T-helper 9 cell (primary cell): ENCODE results near the gene SV2C.
A peak's percentile ranks its signal among the peaks of the same experiment; 100 is the strongest.

Source experiments
- DNase-seq: peaks from one replicate; pipeline ENCODE4 v3.0.0-alpha.2; 2020

The SV2C gene

DNA sequence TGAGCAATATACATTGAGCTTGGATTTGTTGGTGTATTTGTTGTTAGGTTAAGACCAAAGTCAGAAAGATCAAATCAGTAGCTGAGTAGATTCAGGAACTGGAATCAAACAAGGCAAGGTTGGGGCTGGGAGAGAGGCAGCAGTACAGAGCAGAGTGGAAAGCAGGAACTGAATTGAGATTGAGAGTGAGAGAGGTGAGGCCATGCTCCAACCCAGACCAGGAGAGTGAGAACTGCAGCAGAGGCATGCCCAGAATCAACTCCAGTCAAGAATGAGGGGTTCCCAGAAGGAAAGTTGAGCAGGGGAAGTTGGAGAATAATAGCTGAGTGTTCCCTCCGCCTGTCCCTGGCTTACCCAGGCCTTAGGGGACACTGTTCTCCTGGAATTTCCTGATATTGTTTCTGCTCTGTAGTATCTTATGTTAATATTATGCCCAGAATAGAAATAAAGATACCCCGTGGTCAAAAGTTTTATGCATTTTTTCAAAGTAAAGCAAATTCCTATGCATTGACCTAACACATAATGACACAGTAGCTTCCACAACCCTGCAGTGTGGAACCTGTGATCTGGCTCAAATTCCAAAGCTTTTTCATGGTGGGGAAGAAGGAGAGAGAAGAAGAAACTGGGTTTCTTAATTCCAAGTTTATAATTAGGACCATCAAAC lies 82.7 kb downstream of the SV2C start:
- no peak for DNase-seq

DNA sequence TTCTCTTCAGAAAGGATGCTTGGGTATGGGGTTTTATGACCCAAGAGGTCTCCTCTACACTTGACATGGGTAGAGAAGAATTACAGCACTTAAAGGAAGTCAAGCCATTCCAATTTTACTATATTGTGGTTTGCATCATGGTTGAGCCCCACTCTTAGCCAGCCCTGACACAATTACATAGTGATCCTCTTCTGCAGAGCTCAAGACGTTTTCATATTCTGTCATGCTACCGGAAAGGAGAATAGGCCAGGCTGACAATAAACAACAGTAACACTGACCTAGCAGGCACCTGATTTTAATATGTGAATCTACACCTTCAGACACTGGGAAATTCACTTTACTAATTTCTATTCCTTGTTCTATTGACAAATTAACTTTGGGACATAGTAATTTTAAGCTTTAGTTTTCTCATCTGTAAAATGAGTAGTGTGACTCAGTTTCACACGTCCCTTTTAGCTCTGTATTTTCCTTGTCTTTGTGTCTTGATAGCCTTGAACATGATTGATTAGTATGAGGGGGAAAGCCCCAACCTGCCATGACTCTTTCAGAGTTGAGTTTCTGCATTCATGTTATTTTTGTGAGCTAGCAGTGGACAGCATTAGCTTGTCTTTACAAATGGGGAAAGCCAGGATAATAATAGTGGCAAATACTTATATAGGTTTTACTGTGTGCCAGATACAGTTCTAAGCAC lies 83.8 kb downstream of the SV2C start:
- no peak for DNase-seq

DNA sequence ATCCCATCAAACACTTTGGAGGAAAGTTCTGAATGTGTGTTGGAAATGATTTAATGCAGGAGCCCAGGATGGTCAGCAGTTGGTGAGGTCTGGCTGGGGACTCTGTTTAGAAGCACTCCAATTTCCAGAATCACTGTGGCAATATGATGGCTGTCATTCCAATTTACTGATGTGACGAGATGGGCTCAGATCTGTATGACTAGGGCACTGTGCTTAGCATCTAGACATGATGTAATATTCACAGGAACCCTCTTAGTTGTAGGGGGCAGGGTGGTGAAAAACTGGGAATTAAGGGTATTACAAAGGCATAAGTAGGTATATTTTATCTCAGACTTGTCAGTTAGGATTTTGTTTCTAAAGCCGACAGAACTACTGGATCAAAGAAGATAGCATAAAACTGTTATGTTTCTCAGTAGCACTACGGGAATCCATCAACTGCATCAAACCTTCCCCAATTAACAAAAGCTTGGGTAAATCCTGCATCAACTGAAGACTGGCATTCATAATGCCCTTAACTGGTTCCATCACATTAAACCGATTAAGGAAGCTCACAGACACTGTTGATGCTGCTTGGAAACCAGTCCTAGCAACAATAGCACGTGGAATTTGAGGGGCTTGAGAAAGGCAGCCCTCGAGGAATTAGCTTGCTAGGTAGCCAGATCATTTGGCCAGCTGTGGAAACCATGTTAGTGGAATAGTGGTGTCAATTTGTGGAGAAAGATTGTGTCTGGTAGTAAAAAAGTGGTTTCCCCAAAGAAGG lies 86.1 kb downstream of the SV2C start:
- DNase-seq, result no peak

DNA sequence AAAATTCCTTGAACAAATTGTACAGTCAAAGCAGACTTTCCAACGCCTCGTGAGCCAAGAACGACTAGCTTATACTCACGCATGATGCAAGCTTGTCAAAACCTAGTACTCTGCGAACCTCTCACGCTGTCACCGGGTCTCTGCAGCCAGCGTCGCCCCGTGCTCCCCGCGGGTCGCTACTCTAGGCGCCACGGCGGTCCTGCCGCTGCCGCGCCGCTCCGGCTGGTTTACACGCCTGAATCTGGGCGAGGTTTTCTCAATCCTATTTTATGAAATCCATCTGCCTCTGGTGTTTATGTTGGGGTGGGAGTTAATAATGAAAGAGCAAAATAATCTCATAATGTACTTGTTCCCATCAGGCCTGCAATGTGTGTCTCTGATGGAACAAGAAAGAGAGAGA lies 90.9 kb downstream of the SV2C start:
- DNase-seq, result no peak

DNA sequence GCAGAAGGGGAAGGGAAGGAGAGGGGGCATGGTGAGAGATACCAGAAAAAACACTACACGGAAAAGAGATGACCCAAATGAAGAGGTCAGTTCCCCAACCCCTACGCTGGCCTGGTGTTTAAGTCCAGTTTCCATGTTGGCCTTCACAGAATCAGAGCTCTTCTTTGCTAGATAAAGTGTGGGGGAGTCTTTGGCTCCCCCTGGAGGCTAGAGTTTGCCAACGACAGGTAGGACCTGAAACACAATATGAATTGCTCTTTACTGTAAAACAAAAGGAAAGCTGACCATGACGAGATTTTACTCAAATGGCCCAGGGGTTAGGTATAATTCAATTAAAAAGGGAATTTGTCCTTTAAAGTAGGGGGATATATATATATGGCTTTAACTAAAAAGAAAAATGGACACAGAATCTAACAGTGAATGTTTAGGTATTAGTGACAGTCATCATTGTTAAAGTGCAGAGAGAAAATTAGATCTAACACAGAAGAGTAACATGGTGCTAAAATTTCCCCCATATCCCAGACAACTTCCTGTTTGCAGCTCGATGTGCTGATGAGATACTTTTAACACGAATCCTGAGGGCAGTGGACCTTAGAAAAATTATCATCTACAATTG lies 92.0 kb downstream of the SV2C start:
- peak; percentile 34 for DNase-seq

DNA sequence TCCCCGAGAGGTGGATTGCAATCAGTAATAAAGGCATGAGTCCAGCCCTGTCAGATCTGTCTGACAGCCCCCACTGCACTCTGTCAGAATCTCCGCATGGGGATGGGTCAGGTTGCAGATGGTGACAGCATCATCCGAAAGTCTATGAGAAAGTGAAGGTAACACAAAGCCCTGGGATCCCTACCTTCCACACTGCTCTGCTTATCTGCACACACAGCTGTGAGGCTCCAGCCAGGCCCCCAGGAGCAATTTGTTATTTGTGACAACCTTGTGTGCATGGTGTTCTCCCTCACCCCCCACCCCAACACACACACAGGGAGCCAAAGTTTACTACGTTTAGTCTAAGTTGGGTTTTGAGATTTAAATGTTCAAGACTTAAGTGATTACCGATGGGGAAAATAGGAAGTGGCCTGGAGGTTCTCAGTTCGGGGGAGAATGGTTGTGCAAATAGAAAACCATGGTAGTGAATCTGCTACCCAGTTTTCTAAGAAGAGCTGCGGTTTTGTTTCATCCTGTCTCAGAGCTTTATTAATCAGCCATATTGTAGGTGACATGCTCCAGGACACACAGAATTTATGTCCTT lies 92.7 kb downstream of the SV2C start:
- DNase-seq, result no peak

DNA sequence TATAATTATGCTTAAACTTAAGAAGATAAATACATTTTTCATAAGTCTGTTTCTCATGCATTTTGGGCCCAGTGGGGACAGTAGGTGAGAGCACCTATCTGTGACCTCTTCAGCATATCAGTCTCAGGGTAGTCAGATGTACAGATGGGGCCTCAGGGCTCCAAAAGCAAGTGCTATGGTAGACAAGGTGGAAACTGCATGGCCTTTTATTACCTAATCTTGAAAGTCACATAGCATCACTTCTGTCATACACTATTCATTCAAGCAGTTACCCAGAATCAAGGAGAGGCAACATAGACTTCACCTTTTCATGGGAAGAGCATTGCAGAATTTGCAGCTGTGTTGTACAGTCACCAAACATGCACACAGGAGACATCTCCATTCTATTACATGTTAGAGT lies 94.8 kb downstream of the SV2C start:
- DNase-seq, result no peak

DNA sequence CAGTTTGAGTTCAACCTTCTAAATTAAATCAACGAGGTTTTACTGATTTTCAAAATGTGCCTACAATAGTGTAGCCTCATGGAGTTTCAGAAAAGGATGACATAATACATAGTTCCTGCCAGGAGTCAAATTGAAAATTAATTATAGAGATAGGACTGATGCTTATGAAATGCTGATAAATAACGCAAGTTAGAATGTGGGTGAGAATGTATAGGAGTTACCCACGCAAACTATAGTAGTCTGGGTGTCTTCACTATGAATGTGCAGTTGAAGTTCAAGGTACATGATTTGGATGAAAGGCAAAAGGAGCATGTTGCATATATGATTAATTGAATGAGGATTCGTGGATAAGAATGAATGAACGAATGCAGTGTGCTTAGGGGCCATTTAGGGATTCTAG lies 95.7 kb downstream of the SV2C start:
- no peak for DNase-seq

DNA sequence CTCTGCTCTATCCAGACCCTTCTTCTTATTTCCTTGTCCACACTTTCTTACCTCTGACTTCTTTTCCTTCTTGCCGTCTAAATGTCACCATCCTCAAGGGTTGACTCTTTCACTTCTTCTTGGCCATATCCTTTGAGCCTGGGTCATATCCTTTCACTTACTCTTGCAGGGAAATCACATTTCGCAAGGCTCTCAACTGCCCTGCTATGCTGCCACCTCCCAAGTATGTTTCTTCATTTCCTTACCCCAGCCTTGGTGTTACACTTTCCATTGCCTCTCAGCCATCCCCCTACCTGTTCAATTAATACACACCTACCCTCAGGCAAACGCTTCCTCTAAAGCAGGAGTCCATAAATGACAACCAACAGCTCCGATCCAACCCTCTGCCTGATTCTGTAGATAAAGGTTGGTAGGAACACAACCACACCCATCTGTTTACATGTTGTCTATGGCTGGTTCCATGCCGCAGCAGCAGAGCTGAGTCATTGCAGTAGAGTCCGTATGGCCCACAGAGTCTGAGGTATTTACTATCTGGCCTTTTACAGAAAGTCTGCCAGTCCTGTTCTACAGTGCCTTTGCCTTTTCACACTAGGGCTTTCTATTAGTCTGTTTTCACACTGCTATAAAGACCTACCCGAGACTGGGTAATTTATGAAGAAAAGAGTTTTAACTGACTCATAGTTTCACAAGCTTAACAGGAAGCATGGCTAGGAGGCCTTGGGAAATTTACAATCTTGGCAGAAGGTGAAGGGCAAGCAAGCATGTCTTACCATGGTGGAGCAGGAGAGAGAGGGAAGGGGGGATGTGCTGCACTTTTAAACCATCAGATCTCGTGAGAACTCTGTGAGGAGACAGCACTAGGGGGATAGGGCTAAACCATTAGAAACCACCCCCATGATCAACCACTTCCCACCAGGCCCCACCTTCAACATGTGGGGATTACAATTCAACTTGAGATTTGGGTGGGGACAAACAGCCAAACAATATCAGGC lies 97.9 kb downstream of the SV2C start:
- DNase-seq, result no peak

DNA sequence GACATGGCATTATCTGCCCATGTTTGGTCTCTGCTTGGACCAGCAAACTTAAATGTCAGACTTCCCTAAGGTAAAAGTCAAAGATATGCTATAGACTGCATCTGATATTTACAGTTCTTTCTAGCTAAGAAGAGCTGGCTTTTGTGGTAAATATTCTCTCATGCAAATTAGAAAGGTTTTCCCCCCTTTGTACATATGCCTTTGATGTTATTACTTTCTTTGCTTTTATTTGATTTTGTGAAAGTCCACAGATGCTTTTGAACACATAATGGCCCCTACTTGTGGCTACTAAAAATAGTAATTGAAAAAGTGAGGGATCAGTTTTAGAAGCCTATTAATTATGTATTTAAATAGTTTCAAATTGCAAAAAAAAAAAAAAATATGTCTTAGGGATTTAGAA lies 104.2 kb downstream of the SV2C start:
- no peak for DNase-seq

DNA sequence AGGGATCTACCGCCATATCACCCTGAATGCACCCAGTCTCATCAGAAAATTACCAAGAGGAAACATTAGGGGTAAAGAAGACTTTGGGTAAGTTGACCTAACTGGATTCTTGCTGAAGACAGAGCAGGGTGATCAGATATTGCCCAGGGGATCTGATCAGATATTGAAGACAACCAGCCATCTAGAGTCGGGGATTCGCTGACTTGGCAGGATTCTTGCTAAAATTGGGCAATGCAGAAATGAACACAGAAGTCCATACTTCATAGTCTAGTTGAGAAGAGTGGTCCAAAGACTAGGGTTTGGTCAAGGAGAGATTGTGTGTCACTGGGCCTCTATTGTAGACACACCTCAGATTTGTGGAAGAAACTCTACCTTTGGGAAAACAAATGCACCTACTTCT lies 107.2 kb downstream of the SV2C start:
- DNase-seq, result no peak

DNA sequence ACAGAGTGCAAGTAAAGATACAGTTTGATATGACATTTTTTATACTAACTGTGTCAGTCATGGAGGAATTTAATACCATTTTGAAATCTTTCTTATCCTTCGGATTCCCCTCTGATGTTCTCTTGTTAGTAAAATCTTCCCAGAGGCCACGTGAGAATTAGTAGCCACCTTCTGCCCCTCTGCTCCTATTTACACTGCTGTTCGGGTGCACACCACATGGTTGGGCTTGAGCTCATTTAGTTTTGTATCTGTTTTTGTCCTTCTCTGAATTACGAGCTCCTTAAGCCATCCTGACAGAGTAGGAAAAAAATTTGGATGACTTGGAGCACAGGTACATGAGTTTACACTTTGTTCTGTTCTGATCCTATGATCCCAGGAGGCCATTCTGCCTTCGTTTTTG lies 109.7 kb downstream of the SV2C start:
- no peak for DNase-seq

DNA sequence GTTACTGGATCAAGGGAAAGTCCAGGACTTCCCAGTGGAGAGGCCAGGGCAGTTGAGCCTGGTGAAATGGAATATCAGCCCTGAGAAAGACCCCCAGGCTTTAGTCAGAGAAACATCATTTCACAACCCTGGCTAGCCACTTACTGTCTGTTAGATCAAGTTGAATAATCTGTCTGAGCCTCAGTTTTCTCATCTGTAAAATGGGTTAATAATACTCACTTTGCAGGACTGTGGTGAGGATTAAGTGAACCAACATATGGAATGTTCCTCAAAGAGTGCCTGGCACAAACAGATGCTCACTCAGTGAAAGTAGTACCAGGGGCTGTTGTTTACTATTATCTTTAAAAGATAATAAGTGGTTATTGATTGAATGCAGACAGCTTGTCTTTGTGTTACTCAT lies 110.5 kb downstream of the SV2C start:
- DNase-seq, result no peak

DNA sequence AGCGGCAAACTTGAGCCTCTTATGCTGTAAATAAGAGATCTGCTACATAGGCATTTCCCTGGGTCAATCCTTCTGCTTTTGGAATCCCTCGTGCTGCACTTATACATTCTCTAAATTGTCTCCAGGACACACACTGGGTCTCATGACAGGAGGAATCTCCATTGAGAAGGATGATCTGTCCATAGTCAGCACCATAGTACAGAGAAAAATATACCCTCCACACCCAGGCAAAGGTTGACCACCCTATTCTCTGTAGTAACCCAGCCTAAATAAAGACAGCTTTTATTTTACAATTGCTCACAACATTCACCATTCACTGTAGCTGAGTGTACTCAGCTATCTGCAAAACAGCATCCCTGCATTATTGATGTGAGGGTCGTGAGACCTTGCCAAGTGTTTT lies 111.2 kb downstream of the SV2C start:
- DNase-seq, result no peak

DNA sequence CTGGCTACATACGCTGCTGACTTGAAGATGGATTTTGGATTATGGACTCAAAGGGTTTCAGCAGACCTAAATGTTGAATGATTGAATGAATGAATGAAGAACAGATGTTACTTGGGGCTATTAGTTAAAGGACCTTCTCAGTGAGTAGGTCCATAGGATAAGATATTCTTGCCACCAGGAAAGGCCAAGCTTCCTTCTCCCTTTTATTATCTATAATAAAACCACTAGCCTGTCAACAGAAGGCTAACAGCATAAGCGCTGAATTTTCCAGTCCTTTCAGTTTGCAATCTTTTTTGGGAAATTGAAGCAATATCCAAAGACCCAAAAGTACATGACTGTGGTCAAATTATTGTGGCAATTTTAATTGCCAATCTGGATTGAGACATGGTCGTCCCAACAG lies 113.3 kb downstream of the SV2C start:
- no peak for DNase-seq

DNA sequence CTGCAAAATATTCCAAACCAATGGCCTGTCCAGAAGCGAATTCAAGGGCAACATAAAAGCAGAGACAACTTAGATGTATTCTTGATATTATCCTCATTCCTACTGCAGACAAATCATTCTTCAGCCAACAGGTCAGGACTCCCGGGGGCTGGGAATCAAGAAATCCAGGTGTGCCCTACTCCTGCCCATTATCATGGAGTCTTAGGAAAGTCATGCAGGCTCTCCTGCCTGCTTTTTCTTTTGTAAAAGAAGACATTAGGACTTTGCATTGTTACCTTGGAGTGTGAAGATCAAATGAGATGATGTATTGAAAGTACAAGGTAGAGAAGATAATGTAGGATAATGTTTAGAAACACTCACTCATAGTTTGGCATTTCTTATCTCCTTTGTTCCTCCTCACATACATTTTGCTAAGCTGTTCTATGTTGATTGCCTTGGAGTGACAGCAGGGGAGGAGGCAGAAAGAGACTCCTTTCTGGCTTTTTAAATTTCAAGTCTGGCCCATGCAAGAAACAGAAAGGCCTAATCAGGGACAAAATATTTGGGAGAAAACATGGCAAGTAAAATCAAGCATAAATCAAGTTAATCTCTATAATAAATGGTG lies 113.8 kb downstream of the SV2C start:
- no peak for DNase-seq

DNA sequence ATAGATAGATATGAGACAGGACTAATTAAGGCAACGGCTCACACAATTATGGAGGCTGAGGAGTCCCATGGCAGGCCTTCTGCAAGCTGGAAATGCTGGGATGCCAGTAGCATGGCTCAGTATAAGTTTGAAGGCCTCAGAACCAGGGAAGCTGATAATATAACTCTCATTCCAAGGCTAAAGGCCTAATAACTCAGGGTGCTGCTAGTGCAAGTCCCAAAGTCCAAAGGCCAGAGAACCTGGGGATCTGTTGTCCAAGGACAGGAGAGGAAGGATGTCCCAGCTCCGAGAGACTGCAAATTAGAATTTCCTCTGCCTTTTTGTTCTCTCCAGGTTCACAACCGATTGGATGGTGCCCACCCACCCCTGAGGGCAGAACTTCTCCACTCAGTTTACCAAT lies 114.5 kb downstream of the SV2C start:
- DNase-seq, result no peak

DNA sequence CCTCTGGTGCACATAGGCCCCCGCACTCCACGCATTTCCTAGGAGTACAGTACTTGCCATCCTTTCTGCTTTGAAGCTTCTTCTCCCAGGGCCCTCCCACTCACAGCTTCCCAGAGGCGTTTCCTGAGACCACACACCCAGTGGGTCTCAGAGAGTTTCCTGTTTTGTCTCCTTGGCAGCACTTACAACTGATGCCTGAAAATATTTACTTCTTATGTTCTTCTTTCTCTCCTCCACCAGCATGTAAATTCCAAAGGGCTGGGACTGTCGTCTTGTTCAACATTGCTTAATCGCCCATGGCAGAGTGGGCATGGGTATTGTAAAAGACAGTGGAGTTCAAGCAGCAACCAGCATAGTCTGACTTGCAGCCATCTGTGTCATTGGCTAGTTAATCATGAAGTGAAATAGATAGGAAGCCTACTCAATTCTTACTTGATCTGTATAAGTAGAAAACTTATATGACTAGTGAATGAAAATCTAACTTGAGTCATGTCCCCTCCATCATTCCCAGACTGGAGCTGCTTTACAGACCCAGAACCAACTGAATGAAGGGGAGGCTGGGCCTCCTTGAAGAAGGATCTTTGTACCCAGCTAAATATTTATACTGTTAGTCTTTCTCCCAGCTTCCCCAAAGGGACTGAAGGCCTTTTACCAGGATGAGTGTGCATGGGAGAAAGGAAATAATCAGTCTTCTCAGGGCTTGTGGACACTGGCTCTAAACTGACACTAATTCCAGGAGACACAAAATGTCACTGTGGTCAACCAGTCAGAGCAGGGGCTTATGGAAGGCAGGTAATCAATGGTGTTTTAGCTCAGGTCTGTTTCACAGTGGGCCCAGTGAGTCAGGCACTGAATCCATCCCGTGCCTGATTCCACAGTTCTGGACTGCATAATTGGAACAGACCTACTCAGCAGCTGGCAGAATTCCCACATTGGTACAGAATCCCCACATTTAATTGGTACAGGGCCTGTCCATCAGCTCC lies 116.4 kb downstream of the SV2C start:
- DNase-seq, result no peak

DNA sequence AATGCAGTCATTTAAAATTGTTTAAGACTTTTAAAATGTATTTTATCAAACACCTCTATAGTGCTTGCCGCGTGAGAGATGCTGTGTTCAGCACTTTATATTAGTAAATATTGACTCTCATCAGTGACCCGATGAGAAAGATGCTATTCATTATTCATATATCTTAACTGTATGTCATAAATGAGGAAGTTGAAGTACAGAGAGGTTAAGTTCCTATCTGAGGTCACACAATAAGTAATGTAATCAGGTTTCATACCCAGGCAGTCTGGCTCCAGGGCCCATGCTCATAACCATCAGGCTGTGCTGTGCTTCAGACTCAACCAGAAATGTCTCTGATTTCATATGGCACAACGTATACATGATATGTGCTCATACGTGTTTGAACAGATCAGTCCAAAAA lies 119.0 kb downstream of the SV2C start:
- no peak for DNase-seq

DNA sequence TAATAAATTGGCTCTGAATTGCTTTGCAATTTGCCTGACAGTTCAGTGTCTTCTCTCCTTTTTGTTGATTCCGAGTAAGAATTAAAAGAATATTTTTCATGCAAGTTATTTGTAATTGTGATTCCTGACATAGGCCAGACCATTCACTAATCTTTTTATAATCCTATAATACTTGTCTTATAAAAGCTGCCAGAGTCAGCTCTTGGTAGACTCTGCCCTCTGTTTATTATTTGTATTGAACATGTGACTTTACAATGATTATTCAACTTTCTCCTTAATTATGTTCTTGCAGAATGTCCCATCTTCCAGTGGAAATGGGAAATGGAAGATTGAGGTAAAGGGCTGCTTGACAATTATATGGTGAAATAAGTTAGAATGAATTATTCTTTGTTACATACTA lies 121.0 kb downstream of the SV2C start:
- no peak for DNase-seq
